Muscle of arm (tissue), 12 donors: ENCODE measurements around the gene RGS3. TPM values are rescaled to one million over a fixed set of nuclear protein-coding genes. Genes with fewer than 3 reads are reported as not detected.
"Not testable (repeated sequence)": the region's sequence is repeated elsewhere in the genome, so short reads cannot be mapped to it uniquely, and the experiment has no call there.

ENCODE experiments used
- DNase-seq: peaks from one replicate; pipeline ENCODE4 v3.0.0-alpha.2; 2013
- polyA plus RNA-seq, 12 donors: library from polyadenylated mRNA; unstranded; fragments of 120-200 nt; gene quantifications; one replicate each; pipeline ENCODE4 v1.2.1, GENCODE V29; 2013; ENCODE audit not compliant: insufficient read length in 12 of 12

The RGS3 gene
- polyA plus RNA-seq, 12 donors, result 36.9 to 56.4 (median 43.6) TPM; not detected in 1

- no peak for DNase-seq
These were observed 169.5 kb downstream of the RGS3 start for GRCh38 chr9:113632776-113633590.

GRCh38 chr9:113633782-113634595, 170.5 kb downstream of the RGS3 start:
- DNase-seq, result no peak

- no peak for DNase-seq
These were observed 171.3 kb downstream of the RGS3 start for GRCh38 chr9:113634596-113635515.

- DNase-seq, result no peak
These were observed 172.1 kb downstream of the RGS3 start for GRCh38 chr9:113635586-113635985.

GRCh38 chr9:113636165-113636564, 172.6 kb downstream of the RGS3 start:
- DNase-seq, result no peak

GRCh38 chr9:113636693-113637092, 173.2 kb downstream of the RGS3 start:
- DNase-seq, result no peak

GRCh38 chr9:113638490-113638889, 175.0 kb downstream of the RGS3 start:
- DNase-seq, result no peak

- DNase-seq, result no peak
These were observed 175.4 kb downstream of the RGS3 start for GRCh38 chr9:113638897-113639296.

GRCh38 chr9:113639411-113639970, 176.0 kb downstream of the RGS3 start:
- not testable (repeated sequence) for DNase-seq

GRCh38 chr9:113640418-113640817, 176.9 kb downstream of the RGS3 start:
- DNase-seq, result no peak

- no peak for DNase-seq
These were observed 177.8 kb downstream of the RGS3 start for GRCh38 chr9:113641100-113641885.

- no peak for DNase-seq
These were observed 180.8 kb downstream of the RGS3 start for GRCh38 chr9:113644321-113644720.

GRCh38 chr9:113645227-113645977, 181.9 kb downstream of the RGS3 start:
- no peak for DNase-seq

- no peak for DNase-seq
These were observed 182.4 kb downstream of the RGS3 start for GRCh38 chr9:113645978-113646253.

- no peak for DNase-seq
These were observed 183.0 kb downstream of the RGS3 start for GRCh38 chr9:113646491-113646890.

Other genes starting within 250 kb of the RGS3 start
- 10 to 100 TPM in 11 of 12 donors, not detected in 1; 17.6 to 30.8 (median 22.3) TPM for gene FKBP15, start 242.4 kb upstream of the RGS3 start, polyA plus RNA-seq
- 10 to 100 TPM in 7 of 12 donors, 1 to 10 TPM in 4, not detected in 1; 7.3 to 15.7 (median 11.1) TPM for gene SLC31A1, start 242.2 kb upstream of the RGS3 start, polyA plus RNA-seq
- gene CDC26, start 188.2 kb upstream of the RGS3 start, polyA plus RNA-seq, result 10 to 100 TPM in 11 of 12 donors, not detected in 1; 18.2 to 29.3 (median 22.3) TPM
- gene PRPF4, start 188.1 kb upstream of the RGS3 start, polyA plus RNA-seq, result 10 to 100 TPM in 10 of 12 donors, 1 to 10 TPM in 1, not detected in 1; 10.0 to 23.5 (median 20.0) TPM
- gene RNF183, start 160.4 kb upstream of the RGS3 start, polyA plus RNA-seq, result under 1 TPM in 4 of 12 donors, not detected in 8; 0.18 to 0.45 (median 0.39) TPM
- gene WDR31, start 123.5 kb upstream of the RGS3 start, polyA plus RNA-seq, result 1 to 10 TPM in 11 of 12 donors, not detected in 1; 2.1 to 4.8 (median 2.7) TPM
- 1 to 10 TPM in 2 of 12 donors, under 1 TPM in 8, not detected in 2; 0.17 to 2.7 (median 0.50) TPM for gene BSPRY, start 114.2 kb upstream of the RGS3 start, polyA plus RNA-seq
- 10 to 100 TPM in 1 of 12 donors, 1 to 10 TPM in 10, not detected in 1; 3.0 to 51.0 (median 4.3) TPM for gene HDHD3, start 86.7 kb upstream of the RGS3 start, polyA plus RNA-seq
- 10 to 100 TPM in 11 of 12 donors, not detected in 1; 17.9 to 37.2 (median 21.9) TPM for gene ALAD, start 62.4 kb upstream of the RGS3 start, polyA plus RNA-seq
- gene POLE3, start 53.1 kb upstream of the RGS3 start, polyA plus RNA-seq, result 10 to 100 TPM in 11 of 12 donors, not detected in 1; 44.4 to 72.0 (median 48.4) TPM
- under 1 TPM in 10 of 12 donors, not detected in 2; 0.17 to 0.69 (median 0.38) TPM for gene C9orf43, start 53.0 kb upstream of the RGS3 start, polyA plus RNA-seq